Stimulated activated CD8-positive, alpha-beta memory T cell treated with anti-CD3 and anti-CD28 coated beads, Interleukin-15, amount 100 ng/mL, for 4 hours (primary cell): ENCODE measurements around the gene ABCE1.
"Not testable (repeated sequence)": the region's sequence is repeated elsewhere in the genome, so short reads cannot be mapped to it uniquely, and the experiment has no call there.

Source experiments
- DNase-seq, 2 donors: peaks; one replicate each; pipeline ENCODE4 v3.0.0-alpha.2; 2020; ENCODE audit warnings: low read depth in 2 of 2

The ABCE1 gene

DNA sequence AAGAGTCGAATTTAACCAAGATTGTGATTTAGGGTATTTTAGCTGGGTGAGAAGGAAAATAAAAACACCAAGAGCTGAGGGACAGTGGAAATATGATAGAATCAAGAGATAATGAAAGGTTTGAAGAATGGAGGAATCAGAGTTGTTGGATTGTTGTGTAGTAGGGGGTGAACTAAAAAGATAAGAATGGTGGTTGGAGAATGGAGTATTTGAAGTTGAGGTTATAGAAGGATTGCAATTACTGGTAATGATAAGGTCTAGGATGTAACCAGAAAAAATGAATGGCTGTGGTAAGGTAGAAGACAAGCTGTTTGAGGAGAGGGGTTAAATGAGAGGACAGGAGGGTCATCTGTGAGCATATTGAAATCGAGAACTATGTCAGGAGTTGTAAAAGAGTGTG lies 4.5 kb downstream of the ABCE1 start:
- no peak for DNase-seq

DNA sequence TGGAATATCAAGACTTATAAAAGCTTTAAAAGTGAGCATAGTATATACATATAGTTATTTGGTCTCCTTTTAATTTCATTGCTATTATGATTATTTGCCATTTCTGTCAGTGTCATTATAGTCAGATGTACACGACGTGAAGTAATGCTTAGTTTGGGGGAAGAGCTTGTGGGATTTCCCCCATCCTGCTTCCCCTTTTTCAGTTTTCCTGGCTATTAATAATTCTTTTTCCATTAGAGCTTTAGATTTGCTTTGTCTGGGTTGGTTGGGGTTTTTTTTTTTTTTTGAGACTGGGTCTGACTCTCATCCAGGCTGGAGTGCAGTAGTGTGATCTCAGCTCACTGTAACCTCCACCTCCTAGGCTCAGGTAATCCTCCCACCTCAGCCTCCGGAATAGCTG lies 5.4 kb downstream of the ABCE1 start:
- DNase-seq = no peak

DNA sequence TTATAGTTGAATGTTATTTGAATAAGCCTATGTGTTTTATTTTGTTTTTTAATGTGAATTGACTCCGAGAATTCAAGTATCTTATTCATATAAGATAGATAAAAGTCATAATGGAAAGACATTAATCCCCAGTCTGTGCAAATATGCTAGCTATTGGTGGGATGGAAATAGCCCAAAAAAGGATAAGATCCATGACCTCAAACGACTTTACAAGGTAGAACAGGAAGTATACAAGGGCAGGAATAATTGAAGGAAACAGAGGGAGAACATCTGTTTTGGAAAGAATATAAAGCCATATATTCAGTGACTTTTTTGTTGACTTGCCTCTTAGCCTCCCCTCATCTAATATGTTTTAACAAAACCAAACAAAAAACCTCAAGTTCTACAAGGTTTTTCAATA lies 9.0 kb downstream of the ABCE1 start:
- no peak for DNase-seq

DNA sequence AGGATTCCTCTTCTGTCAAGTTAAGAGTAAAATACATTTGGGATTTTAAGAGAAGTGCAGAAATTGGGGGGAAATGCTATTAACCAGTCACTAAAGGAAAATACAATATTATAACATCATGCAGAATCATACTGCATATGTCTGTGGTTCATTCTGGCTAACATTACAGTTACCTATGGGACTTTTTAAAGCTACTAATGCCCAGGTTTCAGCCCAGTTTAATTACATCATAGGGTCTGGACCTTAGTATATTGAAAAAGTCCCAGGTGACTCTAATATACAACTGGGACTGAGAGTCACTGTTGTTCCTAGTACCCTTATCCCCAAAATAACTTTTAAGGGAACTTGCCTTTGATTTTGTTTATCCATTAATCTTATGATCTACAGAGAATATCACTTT lies 10.0 kb downstream of the ABCE1 start:
- no peak for DNase-seq

DNA sequence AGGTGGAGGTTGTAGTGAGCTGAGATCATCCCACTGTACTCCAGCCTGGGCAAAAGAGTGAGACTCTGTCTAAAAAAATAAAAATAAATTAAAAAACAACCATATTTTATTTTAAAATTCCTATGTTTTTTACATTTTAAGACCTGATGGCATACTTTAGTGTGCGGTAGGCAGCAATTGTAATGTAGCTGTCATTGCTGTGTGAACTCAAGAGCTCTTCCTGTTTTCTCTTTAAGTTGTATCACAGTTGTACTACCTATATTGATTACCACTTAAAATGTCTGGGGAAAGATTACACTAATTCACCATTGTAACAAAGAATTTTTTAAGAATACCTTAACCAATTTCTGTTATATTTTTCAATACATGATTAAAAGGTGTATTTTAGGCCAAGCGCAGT lies 27.3 kb downstream of the ABCE1 start:
- no peak for DNase-seq

DNA sequence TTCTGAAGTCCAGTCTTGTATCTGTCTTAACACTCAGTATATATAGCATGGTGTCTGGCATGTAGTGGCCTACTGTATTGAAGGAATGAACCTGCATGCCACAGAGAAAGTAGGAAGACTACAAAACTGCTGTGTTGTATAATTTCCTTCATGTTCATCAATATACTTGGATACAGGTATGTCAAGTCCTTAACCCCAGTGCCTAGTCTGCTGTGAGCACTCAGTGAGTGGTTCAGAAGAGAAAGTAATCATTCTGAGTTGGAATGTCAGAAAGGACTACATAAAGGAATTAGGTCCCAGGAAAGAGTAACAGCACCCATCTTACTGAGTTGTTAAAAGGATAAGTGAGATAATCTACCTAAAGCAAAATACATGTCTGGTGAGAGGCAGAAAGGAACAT lies 32.0 kb downstream of the ABCE1 start:
- no peak for DNase-seq

DNA sequence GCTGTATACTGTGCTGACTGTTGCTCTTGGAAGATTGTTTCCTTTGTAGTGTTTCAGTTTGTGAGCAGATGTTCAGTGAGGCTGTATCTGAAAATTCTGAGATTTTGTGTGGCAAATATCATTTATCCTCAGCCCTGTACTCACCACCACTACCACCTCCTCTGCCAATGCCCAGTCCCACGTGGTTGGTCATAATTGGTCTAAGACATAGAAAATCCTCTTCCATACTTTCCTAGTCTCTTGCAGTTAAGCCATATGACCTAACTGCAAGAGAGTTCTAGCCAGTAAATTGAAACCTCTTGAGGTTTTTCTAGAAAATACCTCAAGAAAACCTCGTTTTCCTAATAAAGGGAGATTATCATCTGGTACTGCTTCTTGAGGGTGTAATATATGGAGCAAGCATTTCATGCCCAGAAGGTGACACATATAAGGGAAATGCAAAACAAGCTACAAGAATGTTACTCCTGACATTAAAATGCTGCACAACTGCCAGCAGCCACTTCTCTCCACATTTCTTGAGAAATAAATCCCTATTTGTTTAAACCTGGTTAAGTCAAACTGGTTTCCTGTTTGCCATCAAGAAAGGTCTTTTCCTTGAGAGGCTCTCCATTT lies 32.8 kb downstream of the ABCE1 start:
- DNase-seq = no peak

DNA sequence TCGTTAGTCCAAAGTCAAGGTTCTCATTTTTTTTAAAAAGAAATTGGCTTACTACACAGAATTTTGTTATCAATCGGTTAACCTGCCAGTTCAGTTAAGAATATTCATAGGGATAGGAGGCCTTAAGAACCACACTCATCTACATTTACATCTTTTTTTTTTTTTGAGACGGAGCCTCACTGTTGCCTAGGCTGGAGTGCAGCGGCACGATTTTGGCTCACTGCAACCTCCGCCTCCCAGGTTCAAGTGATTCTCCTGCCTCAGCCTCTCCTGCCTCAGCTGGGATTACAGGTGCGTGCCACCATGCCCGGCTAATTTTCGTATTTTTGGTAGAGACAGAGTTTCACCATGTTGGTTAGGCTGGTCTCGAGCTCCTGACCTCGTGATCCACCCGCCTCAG lies 33.7 kb downstream of the ABCE1 start:
- DNase-seq = no peak

DNA sequence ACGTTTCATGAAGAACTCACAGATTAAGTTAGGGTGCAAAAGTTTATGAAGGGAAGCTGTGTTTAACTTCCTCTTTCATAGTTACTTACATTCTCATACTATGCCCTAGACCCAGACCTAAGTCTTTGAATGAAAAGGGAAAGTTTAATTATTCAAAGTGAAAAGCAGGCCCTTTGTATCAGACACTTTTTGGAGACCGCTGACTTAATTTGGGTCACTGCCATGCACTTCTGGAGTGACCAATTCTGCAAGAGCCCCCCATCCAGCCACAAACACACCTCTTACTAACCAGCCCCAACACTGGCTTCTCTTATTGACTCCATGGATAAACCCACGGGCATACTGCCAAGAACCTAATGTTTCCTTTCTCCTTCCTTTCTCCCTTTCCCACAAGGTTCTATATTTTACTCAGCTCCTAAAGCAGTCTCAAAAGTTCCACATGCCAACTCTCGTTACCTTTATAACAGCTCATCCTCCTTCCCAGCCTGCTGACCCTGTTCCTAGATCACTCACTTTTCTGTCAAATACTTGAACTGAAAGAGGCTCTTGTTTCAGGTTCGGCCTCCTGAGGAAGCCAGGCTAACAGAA lies 34.5 kb downstream of the ABCE1 start:
- DNase-seq = no peak

DNA sequence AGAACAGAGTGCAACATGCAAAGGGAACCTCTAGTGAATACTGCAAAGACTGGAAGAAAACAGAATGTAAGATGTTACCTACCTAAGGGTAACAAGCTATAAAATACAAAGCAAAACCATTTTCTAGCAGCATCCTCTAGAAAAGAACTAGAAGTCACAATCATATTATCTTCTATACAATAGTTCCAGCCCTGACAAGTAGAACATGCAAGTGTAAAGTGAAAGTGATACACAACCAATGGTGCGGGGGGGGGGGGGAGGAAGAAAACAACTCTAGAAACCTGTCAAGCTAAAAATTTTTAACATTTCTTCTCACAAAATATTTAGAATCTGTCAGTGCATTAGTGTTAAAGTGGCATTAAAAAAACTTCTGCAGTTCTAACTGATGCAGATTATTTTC lies 38.1 kb downstream of the ABCE1 start:
- DNase-seq = not testable (repeated sequence)

DNA sequence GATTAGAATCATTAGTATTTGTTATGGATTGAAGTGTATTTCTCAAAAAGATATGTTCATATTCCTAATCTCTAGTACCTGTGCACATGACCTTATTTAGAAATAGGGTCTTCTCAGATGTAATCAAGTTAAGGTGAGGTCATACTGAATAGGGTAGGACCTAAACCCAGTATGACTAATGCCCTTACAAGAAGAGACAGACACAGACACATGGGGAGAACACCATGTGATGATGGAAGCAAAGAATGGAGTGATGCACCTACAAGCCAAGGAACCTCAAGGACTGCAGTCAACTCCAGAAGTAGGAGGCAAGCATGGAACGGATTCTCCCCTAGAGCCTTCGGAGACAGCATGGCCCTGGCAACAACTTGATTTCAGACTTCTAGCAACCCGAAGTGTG lies 50.9 kb downstream of the ABCE1 start:
- no peak for DNase-seq

DNA sequence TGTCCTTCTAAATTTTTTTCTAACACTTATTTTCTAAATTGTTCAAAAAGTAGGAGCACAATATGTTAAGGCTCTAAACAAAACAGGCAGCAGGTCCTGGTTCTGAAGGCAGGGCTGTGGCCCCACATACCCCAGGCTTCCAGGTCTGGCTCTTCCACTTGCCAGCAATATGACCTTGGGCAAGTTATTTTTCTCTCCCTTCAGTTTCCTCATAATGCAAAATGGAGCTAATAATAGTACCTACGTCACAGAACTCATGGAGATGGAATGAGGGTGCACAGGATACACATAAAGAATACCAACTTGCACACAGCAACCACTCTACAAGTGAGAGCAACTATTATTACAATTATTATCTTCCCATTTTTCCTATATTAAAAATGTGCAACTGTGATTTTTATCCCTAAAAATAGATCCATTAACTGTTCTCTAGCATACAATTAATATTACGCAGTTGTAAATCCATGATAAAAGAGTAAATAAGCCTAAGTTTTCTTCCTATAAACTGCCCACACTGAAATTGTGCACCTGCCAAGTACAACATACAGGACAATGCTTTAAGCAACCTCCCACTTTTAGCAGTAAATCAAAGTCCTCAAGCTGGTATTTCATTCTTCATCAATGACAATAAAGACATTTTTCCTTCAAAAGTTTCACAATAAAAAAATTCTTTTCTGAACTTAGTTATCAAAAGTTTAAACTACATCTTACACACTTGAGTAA lies 55.2 kb downstream of the ABCE1 start:
- no peak for DNase-seq

DNA sequence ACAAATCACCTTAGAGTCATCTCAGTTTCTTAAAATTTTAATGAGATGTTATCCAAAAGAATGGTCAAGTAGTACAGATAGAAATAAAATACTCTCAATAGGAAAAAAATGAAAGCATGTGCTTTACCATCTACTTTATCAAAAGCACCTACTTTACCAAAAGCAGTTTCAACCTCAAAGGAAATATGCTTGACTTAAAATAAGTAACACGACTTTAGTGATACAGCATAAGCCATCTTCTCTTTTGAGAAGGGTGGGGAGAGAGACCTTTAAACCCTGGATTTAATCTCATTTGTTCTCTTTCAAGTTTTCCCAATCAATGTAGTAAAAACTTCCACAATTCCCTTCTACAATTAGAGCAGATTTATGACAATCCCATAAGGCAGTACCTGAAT lies 55.8 kb downstream of the ABCE1 start:
- no peak for DNase-seq

DNA sequence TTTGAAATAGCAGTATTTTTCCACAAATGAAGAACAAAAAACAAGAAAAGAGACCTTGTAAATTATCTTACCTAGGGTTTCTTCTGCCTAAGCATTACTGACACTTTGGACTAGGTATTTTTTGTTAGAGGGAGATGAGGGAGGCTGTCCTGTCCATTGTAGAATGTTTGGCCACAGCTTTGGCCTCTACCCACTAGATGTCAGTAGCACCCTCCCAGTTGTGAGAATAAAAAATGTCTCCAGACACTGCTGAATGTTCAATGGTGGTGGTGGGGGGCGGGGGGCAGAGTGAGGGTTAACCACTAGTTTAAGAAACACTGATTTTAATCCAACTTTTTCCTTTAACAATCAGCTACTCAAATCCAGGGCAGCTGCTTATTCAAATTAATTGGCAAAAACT lies 56.5 kb downstream of the ABCE1 start:
- DNase-seq = no peak

DNA sequence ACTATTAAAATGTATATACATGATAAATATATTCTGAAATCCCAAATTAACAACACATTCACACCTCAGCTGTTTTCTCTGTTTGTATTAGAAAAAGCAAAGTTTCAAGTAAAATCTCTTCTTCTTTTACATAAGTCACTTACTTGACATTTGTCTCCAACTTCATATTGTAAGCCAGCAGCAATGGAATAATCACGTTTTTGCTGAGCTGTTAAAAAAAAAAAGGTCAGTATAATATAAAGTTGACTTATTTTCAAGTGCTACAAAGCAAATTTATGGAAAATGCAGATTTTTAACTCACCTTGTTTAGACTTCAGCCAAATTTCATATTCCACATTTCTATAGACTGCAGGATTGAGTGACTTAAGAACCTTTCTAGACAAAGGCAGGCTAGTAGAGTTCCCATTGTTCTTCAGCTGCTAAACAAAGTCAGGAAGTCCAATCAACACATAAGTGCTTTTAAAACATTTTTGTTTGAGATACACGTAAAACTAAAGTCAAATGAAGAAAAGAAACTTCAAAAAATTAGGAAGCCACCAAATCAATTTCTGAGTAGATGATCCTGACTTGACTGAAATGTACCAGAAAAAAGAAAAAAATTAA lies 57.3 kb downstream of the ABCE1 start:
- no peak for DNase-seq

DNA sequence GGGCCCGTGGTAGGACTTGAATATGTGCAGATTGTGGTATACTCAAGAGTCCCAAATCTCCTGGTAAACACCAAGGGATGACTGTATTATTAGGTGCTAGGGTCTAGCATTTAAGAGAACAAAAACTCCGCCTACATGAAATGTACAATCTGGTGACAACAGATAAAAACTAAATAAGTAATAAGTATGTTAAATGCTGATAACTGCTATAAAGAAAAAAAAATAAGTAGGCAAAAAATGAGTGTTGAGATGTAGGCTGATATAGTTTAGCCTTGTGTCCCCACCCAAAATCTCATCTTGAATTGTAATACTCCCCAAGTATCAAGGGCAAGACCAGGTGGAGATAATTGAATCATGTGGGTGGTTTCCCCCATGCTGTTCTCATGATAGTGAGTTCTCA lies 58.9 kb downstream of the ABCE1 start:
- no peak for DNase-seq

DNA sequence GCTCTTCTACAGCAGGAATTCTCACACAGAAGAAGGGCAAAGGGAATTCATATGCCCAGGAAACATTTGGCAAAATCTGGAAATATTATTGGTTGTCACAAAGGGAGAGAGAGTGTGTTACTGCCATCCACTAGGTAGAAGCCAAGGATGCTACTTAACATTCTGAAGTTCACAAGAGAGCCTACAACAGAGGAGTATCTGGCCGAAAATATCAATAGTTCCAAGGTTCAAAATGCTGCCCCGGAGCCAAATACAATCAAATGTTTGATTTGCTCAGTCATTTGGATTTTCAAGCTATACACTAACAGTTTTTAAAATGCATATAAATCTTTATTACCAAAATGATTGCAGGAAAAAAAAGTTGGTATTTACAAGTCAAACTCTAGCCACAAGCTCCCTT lies 63.4 kb downstream of the ABCE1 start:
- no peak for DNase-seq

DNA sequence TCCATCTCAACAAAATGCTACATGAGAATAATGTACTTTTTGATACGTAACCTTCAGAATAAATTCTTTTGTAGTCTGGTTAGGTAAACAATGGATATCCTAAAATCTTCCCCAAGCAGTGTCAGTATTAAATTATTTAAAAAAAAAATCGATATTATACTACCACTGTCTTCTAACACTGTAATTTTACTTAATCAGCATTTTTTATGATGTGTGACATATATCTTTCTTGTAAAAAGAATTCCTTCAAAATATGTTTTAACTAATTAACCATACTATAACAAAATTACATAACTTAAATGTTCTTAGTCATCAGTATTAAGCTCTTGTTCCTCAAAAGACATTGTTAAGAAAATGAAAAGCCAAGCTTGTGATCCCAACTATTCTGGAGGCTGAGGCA lies 69.8 kb downstream of the ABCE1 start:
- no peak for DNase-seq

DNA sequence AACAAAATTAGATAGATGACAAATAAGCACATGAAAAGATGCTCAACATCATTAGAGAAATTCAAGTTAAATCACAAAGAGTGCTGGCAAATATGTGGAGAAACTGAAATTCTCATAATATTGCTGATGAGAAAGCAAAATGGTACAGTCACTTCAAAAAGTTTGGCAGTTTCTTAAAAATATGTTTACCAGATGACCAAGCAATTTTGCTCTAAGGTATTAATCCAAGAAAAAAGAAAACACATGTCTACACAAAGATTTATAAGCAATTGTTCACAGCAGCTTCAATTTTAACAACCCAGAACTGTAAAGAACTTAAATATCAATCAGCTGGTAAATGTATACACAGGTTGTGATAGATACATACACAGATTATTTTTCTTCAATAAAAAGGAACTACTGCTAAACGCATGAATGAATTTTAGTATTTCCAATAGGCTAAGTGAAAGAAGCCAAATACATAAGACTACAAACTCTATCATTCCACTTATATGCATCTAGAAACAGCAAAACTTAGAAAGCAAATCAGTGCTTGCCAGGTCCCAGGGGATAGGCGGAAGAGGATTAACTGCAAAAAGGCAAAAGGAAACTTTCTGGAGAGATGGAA lies 70.6 kb downstream of the ABCE1 start:
- DNase-seq = no peak

DNA sequence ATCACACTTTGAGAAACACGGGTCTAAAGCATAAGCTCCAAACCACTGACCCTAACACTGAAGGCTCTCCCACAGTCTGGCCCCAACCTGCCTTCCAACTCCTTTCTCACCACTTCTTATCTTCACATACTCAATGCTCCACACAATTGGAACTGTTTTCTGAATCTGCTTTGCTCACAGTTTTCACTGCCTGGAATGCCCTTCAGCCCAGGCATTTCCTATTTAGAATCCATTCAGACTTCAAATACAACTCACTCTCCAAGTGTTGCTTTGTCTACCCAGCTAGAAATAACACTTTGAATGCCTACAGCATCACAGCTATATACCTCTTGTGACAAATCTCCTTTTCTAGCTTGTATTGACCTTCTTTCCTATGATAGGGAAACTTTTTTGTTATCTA lies 72.1 kb downstream of the ABCE1 start:
- DNase-seq = no peak

DNA sequence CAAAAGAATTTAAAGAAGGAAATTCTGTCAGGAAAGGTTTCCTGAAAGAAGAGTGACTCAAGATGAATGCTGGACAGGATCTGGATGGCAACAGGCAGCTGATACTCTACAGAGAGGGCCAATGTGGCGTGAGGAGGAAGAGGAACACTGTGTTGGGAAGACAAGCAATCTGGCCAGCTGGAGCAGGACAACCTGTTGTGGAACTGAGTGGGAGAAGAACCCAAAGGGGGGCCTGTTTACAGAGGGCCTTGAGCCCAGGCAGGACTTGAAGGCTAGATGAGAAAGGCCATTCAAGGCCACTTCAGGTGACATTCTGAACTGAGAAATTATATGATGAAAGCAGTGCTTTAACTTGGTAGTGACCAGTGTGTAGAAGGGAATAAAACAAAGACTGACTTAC lies 73.8 kb downstream of the ABCE1 start:
- no peak for DNase-seq

DNA sequence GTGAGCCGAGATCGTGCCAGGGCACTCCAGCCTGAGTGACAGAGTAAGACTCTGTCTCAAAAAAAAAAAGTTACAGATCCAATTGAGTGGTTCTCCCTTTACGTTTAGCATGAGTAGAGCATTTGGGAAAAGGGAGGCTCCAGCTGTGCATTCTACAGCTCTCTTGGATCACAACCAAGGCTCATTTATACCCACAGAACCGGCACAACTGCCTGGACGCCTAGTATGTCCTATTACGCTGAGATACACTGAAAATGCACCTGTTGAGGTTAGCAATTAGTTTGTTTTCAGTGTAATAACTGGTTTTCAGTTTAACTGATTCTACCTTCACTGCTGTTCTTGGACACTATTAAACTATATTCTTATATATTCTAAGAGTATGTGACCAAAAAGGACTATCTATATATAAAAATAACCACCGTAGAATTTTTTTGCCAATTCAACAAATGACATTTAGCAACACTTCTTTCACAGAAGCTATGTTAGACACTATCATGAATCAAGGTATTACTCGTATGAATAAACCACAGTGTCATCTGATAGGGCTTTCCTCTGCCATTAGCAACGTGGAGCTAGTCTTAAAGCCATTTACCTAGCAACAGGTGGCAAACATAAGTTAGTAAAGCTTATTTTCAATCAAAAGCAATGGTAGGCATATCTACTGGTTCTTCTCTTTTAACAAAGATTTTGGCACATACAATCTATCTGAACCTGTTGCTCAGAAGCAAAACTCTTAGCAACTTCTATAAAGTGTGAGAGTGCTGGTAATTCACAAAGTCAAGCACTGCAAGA lies 78.7 kb downstream of the ABCE1 start:
- no peak for DNase-seq
